SK-N-SH (cell line): ENCODE results near the gene WDR33. TPM values are rescaled to one million over a fixed set of nuclear protein-coding genes. Genes with fewer than 3 reads are reported as not detected.

Source experiments
- CTCF ChIA-PET: fragments of 300-600, 350-600 bp; formaldehyde crosslinking; extraction: SDS; loops from one replicate; lab custom pipeline; 2021; lab: Yijun Ruan, JAX
- POLR2A ChIA-PET: fragments of 350-600 bp; sonication (Branson Sonifier 250); formaldehyde crosslinking; extraction: SDS; loops from one replicate; lab custom pipeline; 2020; ENCODE audit warnings: antibody characterized with exemption, inconsistent platforms; lab: Yijun Ruan, JAX
- DNase-seq: peaks from one replicate; pipeline ENCODE4 v3.0.0; 2012
- H2AFZ ChIP-seq: fragments of 200-600 bp; sonication (generic); 2 replicates; pipeline ENCODE4 v1.8.1; 2016; ENCODE audit warnings: antibody characterized with exemption, mild to moderate bottlenecking, low read depth
- H3F3A ChIP-seq: fragments of 200-600 bp; sonication (generic); replicated peaks from 2 replicates; pipeline ENCODE3; 2016; ENCODE audit warnings: antibody characterized with exemption, mild to moderate bottlenecking; ENCODE audit not compliant: insufficient read depth
- H3K27ac ChIP-seq, 2 experiments: fragments of 200-500 bp in 1 of 2; fragments of 200-600 bp in 1 of 2; sonication (Bioruptor generic) in 1 of 2; sonication (generic), shearing (Covaris generic) in 1 of 2; 2 replicates each; pipeline versions ENCODE4 v1.5.1 to v1.6.1; 2014 to 2016; ENCODE audit warnings: low read depth in 2 of 2, inconsistent platforms in 1 of 2, low read length in 1 of 2, mild to moderate bottlenecking in 1 of 2, mixed read lengths in 1 of 2
- H3K27me3 ChIP-seq: fragments of 200-600 bp; sonication (generic), shearing (Covaris generic); 2 replicates; pipeline ENCODE4 v1.6.1; 2016; ENCODE audit warnings: mixed run types; ENCODE audit not compliant: insufficient read depth
- H3K36me3 ChIP-seq, 2 experiments: fragments of 200-500 bp in 1 of 2; fragments of 200-600 bp in 1 of 2; sonication (Bioruptor generic) in 1 of 2; sonication (generic) in 1 of 2; replicated peaks in 1 of 2; 2 replicates each; pipeline versions ENCODE3 to v1.5.1; 2014 to 2016; ENCODE audit warnings: low read length in 1 of 2, mild to moderate bottlenecking in 1 of 2; ENCODE audit not compliant: insufficient read depth in 2 of 2, control insufficient read depth in 1 of 2
- H3K4me1 ChIP-seq, 2 experiments: fragments of 200-500 bp in 1 of 2; fragments of 200-600 bp in 1 of 2; sonication (Bioruptor generic) in 1 of 2; sonication (generic), shearing (Covaris generic) in 1 of 2; 2 replicates each; pipeline versions ENCODE4 v1.5.1 to v1.6.1; 2014 to 2016; ENCODE audit warnings: low read depth in 1 of 2, low read length in 1 of 2, mixed run types in 1 of 2; ENCODE audit not compliant: insufficient read depth in 2 of 2, control insufficient read depth in 1 of 2
- H3K4me2 ChIP-seq: fragments of 200-600 bp; sonication (generic), shearing (Covaris generic); 2 replicates; pipeline ENCODE4 v1.6.1; 2017; ENCODE audit warnings: mixed run types
- H3K4me3 ChIP-seq, 2 experiments: fragments of 200-500 bp in 1 of 2; fragments of 200-600 bp in 1 of 2; sonication (Bioruptor generic) in 1 of 2; sonication (generic), shearing (Covaris generic) in 1 of 2; 2 replicates each; pipeline versions ENCODE4 v1.5.1 to v1.8.1; 2014 to 2016; ENCODE audit warnings: low read depth in 2 of 2, inconsistent platforms in 1 of 2, low read length in 1 of 2, mild to moderate bottlenecking in 1 of 2, mixed read lengths in 1 of 2, moderate library complexity in 1 of 2
- H3K79me2 ChIP-seq: fragments of 200-600 bp; sonication (generic); 2 replicates; pipeline ENCODE4 v1.8.1; 2017; ENCODE audit warnings: mild to moderate bottlenecking; ENCODE audit not compliant: insufficient read depth
- H3K9ac ChIP-seq: fragments of 200-600 bp; sonication (generic); 2 replicates; pipeline ENCODE4 v1.6.1; 2017; ENCODE audit warnings: mixed run types
- H3K9me2 ChIP-seq: fragments of 200-600 bp; sonication (generic); 2 replicates; pipeline ENCODE4 v1.6.1; 2017; ENCODE audit warnings: mixed run types
- H3K9me3 ChIP-seq: fragments of 200-600 bp; sonication (generic); 2 replicates; pipeline ENCODE4 v1.6.1; 2017; ENCODE audit warnings: mixed run types, mild to moderate bottlenecking, moderate library complexity
- H4K20me1 ChIP-seq: fragments of 200-600 bp; sonication (generic); 2 replicates; pipeline ENCODE4 v1.6.1; 2017; ENCODE audit warnings: mild to moderate bottlenecking, mixed run types; ENCODE audit not compliant: insufficient read depth
- CTCF ChIP-seq: fragments of 200-600 bp; sonication (generic); IDR thresholded peaks from 2 replicates; pipeline ENCODE4 v1.6.1; 2017; ENCODE audit warnings: antibody characterized with exemption, mild to moderate bottlenecking, moderate library complexity
- ELF1 ChIP-seq: IDR thresholded peaks from 2 replicates; pipeline ENCODE4 v1.4.0; 2012
- EZH2phosphoT487 ChIP-seq: fragments of 200-600 bp; sonication (generic); IDR thresholded peaks from 2 replicates; pipeline ENCODE4 v1.6.1; 2017; ENCODE audit warnings: low read depth, mixed run types, mild to moderate bottlenecking, antibody characterized with exemption, moderate library complexity, borderline replicate concordance
- FOXM1 ChIP-seq: IDR thresholded peaks from 2 replicates; pipeline ENCODE4 v1.4.0; 2012; ENCODE audit warnings: low read depth, mild to moderate bottlenecking
- GABPA ChIP-seq: IDR thresholded peaks from 2 replicates; pipeline ENCODE4 v1.4.0; 2012; ENCODE audit warnings: low read depth, mild to moderate bottlenecking
- JUND ChIP-seq: IDR thresholded peaks from 2 replicates; pipeline ENCODE4 v1.4.0; 2012
- NFIC ChIP-seq: IDR thresholded peaks from 2 replicates; pipeline ENCODE4 v1.4.0; 2012; ENCODE audit warnings: borderline replicate concordance
- NRF1 ChIP-seq: IDR thresholded peaks from 2 replicates; pipeline ENCODE4 v1.6.1; 2012; ENCODE audit warnings: low read depth, mild to moderate bottlenecking, low read length
- RAD21 ChIP-seq: IDR thresholded peaks from 2 replicates; pipeline ENCODE4 v1.6.1; 2012; ENCODE audit warnings: mild to moderate bottlenecking, low read length
- RCOR1 ChIP-seq: fragments of 150-350 bp; IDR thresholded peaks from 2 replicates; pipeline ENCODE4 v1.6.1; 2017; ENCODE audit warnings: antibody characterized with exemption, low read length
- RFX5 ChIP-seq: IDR thresholded peaks from 2 replicates; pipeline ENCODE4 v1.6.1; 2012; ENCODE audit warnings: mild to moderate bottlenecking, improper control_type of control experiment, low read length
- TAF1 ChIP-seq: IDR thresholded peaks from 2 replicates; pipeline ENCODE4 v1.6.1; 2012; ENCODE audit warnings: low read depth, mild to moderate bottlenecking, low read length, moderate library complexity, borderline replicate concordance
- TCF12 ChIP-seq: IDR thresholded peaks from 2 replicates; pipeline ENCODE4 v1.4.0; 2012
- WGBS: methylation state at CpG from one replicate; pipeline ENCODE4 v1.1.6; 2017; ENCODE audit warnings: low lambda C conversion rate; 5-methylcytosine and 5-hydroxymethylcytosine counted together
- polyA plus RNA-seq, 3 experiments: library from polyadenylated mRNA; depleted of rRNA; stranded (reverse); fragments of >200 nt; gene quantifications; 2 replicates each; pipeline ENCODE4 v1.2.3, GENCODE V29; 2012
- TF ChIP-seq, protein P1 (sequence below): IDR thresholded peaks from 2 replicates; pipeline ENCODE4 v1.6.1; 2012; ENCODE audit warnings: mild to moderate bottlenecking, low read depth, low read length, moderate library complexity
- TF ChIP-seq, protein P2 (sequence below): fragments of 150-350 bp; IDR thresholded peaks from 2 replicates; pipeline ENCODE4 v1.6.1; 2017; ENCODE audit warnings: antibody characterized with exemption, low read length, low read depth, borderline replicate concordance
- TF ChIP-seq, protein P3 (sequence below): IDR thresholded peaks from 2 replicates; pipeline ENCODE4 v1.4.0; 2012; ENCODE audit warnings: low read depth, borderline replicate concordance

WDR33 gene
- polyA plus RNA-seq, 1 of the 3 experiments (the other 2 are of a cell fraction) = 12.4 TPM

- TF ChIP-seq NRF1 = no peak
- TF ChIP-seq RAD21 = no peak
- TF ChIP-seq, protein P1, sequence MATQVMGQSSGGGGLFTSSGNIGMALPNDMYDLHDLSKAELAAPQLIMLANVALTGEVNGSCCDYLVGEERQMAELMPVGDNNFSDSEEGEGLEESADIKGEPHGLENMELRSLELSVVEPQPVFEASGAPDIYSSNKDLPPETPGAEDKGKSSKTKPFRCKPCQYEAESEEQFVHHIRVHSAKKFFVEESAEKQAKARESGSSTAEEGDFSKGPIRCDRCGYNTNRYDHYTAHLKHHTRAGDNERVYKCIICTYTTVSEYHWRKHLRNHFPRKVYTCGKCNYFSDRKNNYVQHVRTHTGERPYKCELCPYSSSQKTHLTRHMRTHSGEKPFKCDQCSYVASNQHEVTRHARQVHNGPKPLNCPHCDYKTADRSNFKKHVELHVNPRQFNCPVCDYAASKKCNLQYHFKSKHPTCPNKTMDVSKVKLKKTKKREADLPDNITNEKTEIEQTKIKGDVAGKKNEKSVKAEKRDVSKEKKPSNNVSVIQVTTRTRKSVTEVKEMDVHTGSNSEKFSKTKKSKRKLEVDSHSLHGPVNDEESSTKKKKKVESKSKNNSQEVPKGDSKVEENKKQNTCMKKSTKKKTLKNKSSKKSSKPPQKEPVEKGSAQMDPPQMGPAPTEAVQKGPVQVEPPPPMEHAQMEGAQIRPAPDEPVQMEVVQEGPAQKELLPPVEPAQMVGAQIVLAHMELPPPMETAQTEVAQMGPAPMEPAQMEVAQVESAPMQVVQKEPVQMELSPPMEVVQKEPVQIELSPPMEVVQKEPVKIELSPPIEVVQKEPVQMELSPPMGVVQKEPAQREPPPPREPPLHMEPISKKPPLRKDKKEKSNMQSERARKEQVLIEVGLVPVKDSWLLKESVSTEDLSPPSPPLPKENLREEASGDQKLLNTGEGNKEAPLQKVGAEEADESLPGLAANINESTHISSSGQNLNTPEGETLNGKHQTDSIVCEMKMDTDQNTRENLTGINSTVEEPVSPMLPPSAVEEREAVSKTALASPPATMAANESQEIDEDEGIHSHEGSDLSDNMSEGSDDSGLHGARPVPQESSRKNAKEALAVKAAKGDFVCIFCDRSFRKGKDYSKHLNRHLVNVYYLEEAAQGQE = no peak
- TF ChIP-seq JUND = no peak
- TF ChIP-seq NFIC = no peak
- TF ChIP-seq TCF12 = no peak
- TF ChIP-seq, protein P2, sequence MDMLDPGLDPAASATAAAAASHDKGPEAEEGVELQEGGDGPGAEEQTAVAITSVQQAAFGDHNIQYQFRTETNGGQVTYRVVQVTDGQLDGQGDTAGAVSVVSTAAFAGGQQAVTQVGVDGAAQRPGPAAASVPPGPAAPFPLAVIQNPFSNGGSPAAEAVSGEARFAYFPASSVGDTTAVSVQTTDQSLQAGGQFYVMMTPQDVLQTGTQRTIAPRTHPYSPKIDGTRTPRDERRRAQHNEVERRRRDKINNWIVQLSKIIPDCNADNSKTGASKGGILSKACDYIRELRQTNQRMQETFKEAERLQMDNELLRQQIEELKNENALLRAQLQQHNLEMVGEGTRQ = no peak
Measured at GRCh38 chr2:127778850-127779249, 32.1 kb downstream of the WDR33 start (continued).

GRCh38 chr2:127778447-127778846 is 32.5 kb downstream of the WDR33 start:
- Histone ChIP-seq H3K9ac (no peak overlapping the region), H3K27me3 (no peaks in the 10 kb centered on the region), H3K79me2 (peaks cover 100% of the 10 kb centered on the region), H3K4me3 (no peak overlapping the region), H3F3A (no peaks in the 10 kb centered on the region), H2AFZ (no peak overlapping the region), H4K20me1 (peaks cover 60% of the 10 kb centered on the region), H3K4me2 (no peak overlapping the region), H3K27ac (no peak overlapping the region), H3K36me3 (no peaks in the 10 kb centered on the region), H3K4me1 (peaks cover 0 to 5% of the 10 kb centered on the region in 2 experiments; a peak in 1 of 4 replicates), H3K9me2 (no peaks in the 10 kb centered on the region), H3K9me3 (no peaks in the 10 kb centered on the region)
- TF ChIP-seq GABPA (no peak), ELF1 (no peak), FOXM1 (no peak), EZH2phosphoT487 (no peak), RFX5 (no peak), RCOR1 (no peak), CTCF (no peak), TAF1 (no peak), NRF1 (no peak)
- TF ChIP-seq, protein P3, sequence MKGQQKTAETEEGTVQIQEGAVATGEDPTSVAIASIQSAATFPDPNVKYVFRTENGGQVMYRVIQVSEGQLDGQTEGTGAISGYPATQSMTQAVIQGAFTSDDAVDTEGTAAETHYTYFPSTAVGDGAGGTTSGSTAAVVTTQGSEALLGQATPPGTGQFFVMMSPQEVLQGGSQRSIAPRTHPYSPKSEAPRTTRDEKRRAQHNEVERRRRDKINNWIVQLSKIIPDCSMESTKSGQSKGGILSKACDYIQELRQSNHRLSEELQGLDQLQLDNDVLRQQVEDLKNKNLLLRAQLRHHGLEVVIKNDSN = no peak
- TF ChIP-seq, protein P2 = no peak
- WGBS = 96% methylated on average over 2 of the region's 2 CpGs
- ChIA-PET CTCF (interaction anchor here (0.6 to 0.8 kb wide), 2 partner anchors 17 to 323 kb away, joined by 3 to 4 read pairs; no protein-coding TSS in a partner anchor), POLR2A (no interaction called here)
- no peak for DNase-seq
